C4-2B (cell line): Measurements from ENCODE around the gene ZNF35.

ENCODE experiments used
- CTCF ChIP-seq: fragments of 450-650 bp; conservative IDR thresholded peaks from 2 replicates; pipeline ENCODE4 v1.5.1; 2017; ENCODE audit warnings: mild to moderate bottlenecking
- ZFX ChIP-seq: fragments of 450-650 bp; IDR thresholded peaks from 2 replicates; pipeline ENCODE4 v1.6.1; 2017

GRCh38 chr3:44648564-44649229, at the start of gene ZNF35:
- TF ChIP-seq CTCF, result no peak
- peak; percentile 60; the same call in 1 of the 2 replicates for TF ChIP-seq ZFX
